ENCODE data around the gene MCHR1.
"Not testable (repeated sequence)": the region's sequence is repeated elsewhere in the genome, so short reads cannot be mapped to it uniquely, and the experiment has no call there.

Gene MCHR1, protein sequence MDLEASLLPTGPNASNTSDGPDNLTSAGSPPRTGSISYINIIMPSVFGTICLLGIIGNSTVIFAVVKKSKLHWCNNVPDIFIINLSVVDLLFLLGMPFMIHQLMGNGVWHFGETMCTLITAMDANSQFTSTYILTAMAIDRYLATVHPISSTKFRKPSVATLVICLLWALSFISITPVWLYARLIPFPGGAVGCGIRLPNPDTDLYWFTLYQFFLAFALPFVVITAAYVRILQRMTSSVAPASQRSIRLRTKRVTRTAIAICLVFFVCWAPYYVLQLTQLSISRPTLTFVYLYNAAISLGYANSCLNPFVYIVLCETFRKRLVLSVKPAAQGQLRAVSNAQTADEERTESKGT

DNA sequence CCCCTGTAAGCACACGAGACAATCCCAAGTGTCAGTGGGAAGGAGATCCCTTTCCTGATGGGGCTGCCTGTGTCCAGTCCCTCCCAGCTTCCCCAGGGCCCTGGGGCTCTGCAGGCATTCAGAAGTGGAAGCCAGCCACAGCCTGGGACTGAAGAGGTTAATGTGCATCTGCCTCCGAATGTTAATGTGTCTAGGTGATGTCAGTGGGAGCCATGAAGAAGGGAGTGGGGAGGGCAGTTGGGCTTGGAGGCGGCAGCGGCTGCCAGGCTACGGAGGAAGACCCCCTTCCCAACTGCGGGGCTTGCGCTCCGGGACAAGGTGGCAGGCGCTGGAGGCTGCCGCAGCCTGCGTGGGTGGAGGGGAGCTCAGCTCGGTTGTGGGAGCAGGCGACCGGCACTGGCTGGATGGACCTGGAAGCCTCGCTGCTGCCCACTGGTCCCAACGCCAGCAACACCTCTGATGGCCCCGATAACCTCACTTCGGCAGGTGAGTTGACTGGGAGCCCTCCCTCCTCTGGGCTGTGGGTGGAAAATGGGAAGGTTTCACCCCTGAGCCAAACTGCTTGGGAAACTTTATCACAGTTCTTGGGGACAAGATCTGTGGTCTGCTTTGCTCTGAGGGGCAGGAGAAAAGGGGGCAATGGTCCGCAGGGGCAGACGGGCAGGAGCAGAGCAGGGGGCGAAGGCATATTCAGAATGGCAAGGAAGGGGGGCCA, at the start of gene MCHR1:
TSS of gene MCHR1 (plus strand) at position 236 of the 715 bp plus-strand sequence. CDS start at position 405, 169 bp downstream.
- no peak for DNase-seq

DNA sequence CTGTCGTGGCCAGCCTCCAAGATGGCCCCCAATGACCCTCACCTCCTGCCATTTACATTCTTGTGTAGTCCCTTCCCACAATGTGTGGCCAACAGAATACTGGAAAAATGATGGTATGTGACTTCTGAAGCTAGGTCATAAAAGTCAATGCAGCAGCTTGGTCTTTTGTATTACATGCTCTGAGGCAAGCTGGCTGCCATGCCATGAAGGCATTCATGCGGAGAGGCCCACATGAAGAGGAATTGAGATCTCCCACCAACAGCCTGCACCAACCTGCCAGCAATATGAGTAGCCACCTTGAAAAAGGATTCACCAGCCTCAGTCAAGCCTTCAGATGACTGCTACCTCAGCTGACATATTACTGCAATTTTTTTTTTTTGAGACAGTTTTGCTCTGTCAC, 47.4 kb upstream of the MCHR1 start:
- DNase-seq, result no peak

DNA sequence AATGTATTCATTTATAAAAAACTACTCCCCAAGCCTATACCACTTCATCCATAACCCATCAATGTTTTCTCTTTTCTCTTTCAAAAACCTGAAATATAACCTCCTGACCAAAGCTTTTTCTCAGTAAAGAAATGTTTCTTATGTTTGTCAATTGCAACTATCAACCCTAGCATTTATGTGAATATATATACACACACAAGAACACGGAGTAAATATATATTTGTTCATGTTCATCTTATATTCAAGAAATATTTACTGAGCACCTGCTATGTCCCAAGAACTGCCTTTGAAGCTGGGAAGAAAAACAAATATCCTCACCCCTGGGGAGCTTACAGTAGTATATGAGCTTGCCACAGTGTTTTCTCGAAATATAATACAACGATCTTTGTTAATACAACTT, 46.2 kb upstream of the MCHR1 start:
- no peak for DNase-seq

DNA sequence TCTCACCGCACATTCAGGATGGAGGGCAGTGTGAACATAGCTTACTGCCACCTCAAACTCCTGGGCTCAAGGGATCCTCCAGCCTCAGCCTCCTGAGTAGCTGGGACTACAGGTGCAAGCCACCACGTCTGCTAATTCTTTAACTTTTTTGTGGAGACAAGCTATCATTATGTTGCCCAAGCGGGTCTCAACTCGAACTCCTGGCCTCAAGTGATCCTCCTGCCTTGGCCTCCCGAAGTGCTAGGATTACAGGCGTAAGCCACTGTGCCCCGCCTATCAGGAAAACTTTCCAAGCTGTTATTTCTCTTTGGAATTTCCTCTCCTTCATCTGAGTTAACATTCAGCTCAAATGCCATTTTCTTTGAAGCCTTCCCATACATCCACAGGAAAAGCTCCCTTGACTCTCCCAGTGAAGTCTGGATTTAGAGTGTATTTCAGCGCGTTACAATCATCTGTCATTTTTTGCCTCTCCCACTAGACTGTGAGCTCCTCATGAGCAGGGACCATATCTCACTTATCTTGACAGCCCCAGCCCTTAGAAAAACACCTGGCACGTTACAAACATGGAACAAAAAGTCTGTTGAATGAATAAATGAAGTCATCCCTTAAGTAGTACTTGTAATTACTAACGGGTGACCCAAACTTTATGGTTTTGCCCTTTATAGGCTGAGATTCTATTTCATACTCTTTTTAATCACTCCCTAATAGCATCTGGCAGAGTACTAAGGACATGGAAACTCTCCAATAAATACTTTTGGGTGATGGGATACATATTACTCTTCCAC, 45.0 kb upstream of the MCHR1 start:
- no peak for DNase-seq

DNA sequence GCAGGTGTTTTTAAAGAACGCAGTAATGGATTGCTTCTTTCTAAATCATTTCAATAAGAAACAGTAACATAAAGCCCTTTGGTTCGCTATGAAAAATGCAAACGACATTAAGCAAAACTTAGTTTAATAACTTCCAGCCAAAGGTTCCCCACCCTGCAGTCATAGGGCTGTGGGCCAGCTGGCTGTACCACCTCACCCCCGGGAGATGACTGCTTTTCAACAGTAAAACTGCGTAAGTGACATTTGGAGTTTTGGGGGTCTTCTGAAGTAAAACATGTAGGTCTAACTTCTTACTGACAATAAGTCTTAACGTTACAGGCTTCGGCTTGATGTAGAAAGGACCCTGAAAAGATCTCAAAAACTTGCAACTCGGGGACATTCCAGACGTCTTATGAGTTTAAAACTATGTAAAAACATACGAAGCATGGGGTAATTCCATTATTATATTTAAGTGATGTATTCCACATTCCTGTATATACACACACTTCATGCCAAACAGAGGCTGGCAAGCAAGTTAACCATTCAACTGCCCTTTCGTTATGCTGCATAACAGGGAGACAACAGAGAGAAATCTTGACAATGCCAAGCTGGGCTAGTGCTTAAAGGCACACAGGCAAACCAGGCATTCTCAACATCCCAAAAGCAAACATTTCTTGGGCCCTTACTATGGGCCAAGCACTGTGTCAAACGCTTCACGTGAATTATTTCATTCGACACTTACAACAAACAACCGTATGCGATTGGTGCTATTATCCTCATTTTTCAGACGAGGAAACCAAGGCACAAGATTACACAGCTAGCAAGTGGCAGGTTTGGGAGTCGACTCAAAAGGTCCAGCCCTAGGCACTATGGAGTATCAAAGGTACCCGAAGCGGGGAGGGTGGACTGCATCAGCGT, 44.0 kb upstream of the MCHR1 start:
- DNase-seq, result peak; percentile 26

DNA sequence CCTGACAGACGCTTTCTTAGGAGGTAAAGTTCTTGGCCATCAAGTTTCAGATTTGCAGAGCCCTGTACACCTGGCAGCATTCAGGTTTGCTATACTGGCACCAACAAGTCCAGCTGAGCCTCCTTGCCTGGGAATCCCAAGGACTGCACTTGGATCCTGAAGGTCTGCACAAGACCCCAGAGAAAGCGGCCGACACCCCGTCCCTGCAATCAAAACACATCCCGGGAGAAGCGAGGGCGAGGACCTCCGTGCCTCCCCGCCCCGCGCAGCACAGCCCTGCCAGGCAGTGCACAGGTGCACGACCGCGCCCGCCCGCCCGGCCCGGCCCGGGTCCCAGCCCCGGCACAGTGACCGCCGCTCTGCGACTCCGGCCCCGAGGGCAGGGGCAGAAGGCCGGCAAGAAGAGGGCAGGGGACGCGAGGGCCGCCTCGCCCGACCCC, 43.3 kb upstream of the MCHR1 start:
- DNase-seq, result no peak

DNA sequence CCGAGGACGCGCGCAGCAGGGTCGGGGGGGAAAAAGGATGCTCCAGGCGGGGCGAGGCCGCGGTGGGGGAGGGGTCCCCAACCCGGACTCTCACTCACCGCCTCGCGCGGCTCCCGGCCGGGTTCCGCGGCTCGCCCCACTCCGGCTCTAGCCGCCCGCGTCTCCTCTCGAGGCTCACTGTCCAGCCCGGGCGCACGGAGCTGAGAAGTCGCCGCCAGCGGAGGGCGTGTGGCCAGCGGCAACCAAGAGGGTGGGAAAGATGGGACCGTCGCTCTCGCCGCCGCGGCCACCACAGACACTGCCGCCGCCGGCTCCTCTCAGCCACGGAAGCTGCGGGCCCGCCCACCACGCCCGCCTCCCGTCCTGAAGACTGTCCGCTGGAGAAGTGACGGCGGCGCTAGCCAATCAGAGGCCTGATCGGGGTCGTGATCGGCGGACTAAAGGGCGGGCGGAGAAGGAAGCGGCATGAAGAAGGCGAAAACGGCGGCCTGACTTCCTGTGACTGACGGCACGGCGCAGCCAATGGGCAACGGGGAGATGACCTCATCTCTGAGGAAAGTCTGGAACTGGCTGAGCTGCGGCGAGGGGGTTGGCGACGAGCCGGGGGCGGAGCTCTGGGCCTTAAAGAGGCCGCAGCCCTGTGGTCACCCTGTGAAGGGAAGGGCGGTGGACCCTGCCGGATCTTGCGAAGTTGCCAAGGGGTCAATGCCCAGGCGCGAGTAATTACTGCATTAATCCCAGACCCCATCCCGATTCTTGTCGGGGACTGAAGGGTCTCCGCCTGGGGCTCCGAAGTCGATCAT, 42.7 kb upstream of the MCHR1 start, which contains the start of gene MRTFA:
TSS of gene MRTFA (minus strand) at position 340 of the 803 bp plus-strand sequence.
- peak; percentile 100 for DNase-seq

DNA sequence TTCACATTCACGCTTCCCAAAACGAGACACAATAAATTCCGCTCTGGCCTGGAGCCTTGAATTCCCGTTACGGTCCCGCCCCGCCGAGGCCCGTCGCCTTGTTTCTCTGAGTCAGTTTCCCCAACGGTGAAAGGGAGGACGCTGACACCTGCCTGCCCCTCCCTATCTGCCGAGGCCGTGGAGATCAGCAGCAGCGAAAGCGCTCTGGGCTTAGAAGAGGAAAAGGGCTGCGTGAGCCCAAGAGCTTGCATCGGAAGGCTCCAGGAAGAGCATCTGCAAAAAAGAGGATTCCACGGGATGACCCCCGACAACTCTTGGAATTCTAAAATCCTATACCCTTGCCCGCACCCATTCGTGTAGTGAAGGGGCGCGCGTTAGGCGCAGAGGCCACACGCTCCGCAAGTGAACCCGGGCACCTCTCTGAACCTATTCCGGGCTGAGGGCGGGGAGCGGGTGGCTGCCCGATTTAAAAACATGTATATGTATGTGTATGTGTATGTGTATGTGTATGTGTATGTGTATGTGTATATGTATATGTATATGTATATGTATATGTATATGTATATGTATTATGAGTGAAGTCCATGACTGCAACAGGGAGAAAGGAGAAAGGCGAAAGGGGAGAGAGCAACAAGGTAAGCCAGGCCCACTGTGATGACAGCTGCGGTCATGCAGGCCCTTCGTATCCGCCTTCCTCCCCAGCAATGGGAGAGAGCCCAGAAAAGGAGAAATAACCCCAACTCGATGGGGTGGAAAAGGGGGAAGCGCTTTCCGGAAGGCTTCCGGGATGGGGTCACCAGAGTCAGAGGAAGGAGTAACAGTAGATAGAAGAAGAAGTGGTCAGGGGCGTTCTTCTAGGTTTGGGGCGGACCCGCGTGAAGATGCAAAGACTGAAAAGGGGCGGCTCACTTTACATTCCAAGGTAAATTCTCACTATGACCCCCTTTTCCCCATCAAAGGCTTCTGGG, 41.8 kb upstream of the MCHR1 start:
- no peak for DNase-seq

DNA sequence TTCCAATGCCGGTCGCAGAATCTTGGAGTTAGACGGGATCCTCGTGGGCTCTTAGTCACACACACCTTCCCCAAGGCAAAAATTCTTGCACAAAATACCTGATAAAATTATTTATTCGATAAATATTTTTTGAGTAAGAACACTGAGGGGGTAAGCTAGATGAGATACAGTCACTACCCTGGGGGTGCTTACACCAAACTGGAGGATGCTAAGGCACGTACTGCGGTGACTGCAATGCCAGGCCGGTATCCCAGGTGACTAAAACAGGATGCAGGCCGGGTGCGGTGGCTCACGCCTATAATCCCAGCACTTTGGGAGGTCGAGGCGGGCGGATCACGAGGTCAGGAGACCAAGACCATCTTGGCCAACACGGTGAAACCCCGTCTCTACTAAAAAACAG, 41.0 kb upstream of the MCHR1 start:
- DNase-seq, result no peak

DNA sequence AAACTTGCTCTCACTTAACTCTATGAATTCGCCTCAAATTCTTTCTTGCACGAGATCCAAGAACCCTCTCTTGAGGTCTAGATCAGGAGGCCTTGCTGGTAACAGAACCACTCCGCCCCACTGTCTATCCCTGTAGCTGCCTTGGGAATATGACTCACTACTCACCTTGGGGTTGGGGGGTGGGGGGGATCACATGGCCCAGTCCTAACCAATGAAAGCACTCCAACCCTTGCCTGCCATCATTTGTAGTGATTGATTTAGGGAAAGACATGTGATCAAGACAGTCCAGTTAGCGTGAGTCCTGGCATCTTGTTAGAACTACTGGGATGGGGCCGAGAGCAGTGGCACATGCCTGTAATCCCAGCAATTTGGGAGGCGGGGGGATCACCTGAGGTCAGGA, 38.0 kb upstream of the MCHR1 start:
- DNase-seq, result no peak

DNA sequence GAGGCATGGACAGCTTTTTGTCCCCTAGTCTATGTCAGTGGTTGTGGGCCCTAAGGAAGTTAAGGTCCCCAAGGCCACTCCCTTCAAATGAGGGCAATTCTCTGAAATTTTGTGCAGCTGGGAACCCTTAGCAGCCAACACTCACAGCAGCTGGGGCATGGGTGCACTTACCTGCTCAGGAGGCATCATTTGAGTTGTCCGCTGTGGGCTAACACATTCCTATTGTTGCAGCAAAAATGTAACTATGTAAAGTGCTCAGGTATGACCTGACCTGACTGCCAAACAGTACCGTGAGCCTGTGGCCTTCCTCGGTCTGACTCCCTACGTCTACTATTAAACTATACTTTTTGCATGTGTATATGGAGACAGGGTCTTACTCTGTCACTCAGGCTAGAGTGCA, 37.0 kb upstream of the MCHR1 start:
- DNase-seq, result no peak

DNA sequence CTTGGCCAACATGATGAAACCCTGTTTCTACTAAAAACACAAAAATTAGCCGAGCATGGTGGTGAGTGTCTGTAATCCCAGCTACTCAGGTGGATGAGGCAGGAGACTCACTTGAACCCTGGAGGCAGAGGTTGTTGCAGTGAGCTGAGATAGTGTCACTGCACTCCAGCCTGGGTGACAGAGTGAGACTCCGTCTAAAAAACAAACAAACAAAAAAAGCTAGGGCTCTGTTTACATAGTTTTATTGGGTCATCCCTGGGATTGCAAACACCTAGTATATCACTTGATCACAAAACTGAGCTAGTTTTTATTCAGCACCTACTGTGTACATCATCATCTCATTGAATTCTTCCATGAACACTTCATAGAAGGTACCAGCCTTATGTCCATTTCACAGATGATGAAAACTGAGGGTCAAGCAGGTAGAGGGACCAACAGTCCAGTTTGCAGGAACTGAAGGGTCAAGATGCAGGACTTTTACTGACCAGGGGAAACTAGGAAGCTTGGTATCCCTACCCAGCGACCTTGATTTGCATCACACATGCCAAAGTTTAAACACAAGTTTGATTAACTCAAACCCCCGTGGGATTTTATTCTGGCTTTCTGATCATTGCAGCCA, 33.6 kb upstream of the MCHR1 start:
- DNase-seq, result no peak

DNA sequence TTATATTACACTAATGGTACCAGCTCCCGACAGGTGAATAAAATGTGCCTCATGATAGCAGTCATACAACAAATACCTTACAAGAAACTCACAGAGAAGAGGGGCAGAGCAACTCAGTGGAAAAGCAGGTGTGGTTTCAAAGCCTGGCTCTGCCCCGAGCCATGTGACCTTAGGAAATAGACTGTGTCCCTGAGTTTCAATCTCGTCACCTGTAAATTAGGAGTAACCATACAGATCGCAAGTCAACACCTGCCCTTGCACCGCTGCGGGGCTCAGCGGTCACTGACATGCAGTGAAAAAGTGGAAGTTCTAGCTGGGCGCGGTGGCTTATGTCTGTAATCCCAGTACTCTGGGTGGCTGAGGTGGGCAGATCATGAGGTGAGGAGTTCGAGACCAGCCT, 30.9 kb upstream of the MCHR1 start:
- no peak for DNase-seq

DNA sequence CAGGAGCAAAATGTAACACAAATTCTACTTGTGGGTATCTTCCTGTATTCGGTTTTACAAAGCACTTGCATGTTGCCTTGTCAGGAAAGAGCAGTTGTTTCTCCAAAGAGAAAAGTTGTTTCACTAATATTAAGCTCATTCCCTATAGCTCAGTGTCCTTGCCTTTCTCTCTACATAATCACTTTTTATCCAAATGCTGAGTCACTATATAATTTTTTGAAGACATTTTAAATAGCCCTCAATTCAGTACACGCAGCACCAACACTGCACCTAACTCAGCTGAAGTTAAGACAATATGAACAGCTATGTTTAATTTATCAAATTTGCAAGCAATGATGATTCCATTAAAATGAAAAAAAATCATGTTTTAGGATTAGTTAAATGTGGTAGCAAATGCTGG, 28.2 kb upstream of the MCHR1 start:
- DNase-seq, result no peak

DNA sequence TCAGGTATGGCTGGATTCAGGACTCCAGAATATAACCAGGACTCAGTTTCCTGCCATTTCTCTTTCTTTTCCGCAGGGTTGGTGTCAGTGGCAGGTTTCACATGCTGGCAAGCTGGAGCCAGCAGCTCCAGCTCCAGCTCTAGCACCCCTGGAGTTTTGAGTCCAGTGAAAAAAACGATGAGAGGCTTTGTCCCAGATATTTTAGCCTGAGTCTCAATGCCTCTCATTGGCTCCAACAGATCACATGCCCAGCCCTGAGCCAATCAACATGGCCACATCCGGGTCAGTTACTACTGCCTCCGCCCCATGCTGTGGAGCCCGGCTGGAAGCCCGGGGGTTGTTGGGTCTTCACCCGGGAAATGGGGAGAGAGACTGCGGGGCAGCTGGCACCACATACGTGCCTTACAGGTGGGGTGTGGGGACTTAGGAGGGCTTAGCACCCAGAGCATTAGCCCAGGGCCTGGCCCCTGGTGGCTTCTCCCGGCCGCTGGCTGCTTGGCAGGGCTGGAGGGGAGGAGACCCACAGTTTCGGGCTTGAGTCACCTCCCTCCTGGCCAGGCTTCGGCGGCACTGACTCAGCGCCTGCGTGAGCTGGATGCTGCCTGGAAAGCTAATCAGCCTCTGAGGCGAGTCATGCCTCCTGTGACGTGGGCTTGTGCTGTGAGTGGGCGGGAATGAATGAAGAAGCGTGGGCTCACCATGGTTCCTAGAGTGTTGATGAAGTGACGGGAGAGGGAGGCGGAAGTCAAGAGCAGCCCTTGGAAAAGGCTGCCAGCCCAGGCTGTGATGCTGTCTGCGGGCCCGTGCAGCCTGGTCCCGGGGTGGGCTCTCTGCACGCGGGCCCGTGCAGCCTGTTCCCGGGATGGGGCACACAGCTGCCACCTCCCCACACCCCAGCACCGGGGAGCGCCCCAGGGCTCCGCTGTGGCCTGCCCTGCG, 27.5 kb upstream of the MCHR1 start:
- DNase-seq, result peak; percentile 99

DNA sequence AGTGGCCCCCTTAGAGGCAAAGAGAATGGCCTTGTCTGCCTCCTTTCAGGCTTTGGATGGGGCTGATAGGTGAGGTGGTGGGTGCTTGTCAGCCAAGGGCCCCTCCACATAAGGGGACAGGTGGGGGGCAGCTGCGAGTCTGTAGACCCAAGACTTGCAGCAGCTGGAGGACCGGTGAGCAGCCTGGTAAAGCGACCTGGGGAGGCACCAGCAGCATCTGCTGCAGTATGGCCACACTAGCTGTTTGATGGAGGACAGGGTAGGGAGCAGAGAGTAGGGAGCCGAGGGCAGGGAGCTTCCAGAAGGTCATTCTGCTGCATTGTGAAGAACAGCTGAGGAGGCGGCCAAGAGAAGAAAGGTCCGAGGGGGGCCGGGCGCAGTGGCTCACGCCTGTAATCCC, 25.9 kb upstream of the MCHR1 start:
- no peak for DNase-seq

DNA sequence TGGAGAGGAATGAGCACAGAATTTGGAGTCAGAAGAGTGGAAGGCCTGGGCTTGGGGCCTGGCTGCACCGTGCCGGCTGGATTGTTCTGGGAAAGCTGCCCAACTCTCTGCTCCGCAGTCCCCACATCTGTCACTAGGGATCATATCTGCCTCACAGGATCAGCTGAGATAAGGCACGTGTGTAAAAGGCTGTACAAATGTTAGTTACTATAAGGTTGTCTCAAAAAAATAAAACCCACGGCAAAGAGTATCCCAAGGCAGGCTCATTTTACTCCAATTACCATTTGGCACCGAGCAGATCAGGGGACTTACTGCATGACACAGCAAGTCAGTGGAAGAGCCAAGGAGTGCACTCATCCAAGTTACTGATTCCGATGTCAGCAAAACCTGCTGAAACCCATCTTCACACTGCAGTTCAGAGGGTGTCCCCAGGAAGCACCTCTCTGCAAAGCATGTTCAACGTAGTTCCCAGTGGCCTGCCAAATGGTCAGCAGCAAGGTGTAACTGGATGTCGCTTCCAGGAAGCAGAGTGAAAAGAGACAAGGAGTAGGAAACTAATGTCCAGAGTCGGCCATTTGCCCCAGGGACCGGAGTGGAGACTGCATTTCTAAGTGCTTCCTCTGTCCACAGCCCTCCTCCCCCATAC, 24.6 kb upstream of the MCHR1 start:
- DNase-seq, result peak; percentile 77

DNA sequence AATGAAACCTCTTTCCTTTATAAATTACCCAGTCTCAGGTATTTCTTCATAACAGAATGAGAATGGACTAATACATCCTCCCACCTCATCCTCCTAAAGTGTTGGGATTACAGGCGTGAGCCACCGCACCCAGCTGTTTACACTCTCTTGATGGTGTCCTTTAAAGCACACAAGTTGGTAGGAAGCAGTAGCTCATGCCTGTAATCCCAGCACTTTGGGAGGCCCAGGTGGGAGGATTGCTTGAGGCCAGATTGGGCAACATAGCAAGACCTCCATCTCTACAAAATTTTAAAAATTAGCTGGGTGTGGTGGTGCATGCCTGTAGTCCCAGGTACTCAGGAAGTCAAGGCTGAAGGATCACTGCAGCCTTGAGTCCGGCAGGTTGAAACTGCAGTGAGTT, 23.3 kb upstream of the MCHR1 start:
- DNase-seq, result not testable (repeated sequence)

All from fibroblast of skin of right quadriceps (primary cell).